Endothelial cell of umbilical vein (primary cell): ENCODE measurements around the gene TNFAIP6. TPM values are rescaled to one million over a fixed set of nuclear protein-coding genes. Genes with fewer than 3 reads are reported as not detected.
A peak's percentile ranks its signal among the peaks of the same experiment; 100 is the strongest.

ENCODE experiments used
- BruUV-seq: library from RNA; stranded (reverse); fragments of 400-500 nt; replicated peaks from 2 replicates; lab custom pipeline; 2021; lab: Mats Ljungman, UMichigan
- CTCF ChIA-PET: fragments of 300-600, 350-600 bp; sonication (Branson Sonifier 250); formaldehyde crosslinking; loops from one replicate; lab custom pipeline; 2021; ENCODE audit warnings: antibody characterized with exemption, inconsistent platforms; lab: Charles Lee
- POLR2A ChIA-PET: fragments of 300-600, 350-600 bp; sonication (Branson Sonifier 250); formaldehyde crosslinking; loops from one replicate; lab custom pipeline; 2021; ENCODE audit warnings: antibody characterized with exemption, inconsistent platforms; lab: Charles Lee
- DNase-seq: peaks from one replicate; pipeline ENCODE4 v3.0.0-alpha.2; 2011; ENCODE audit warnings: low read depth, low spot score
- FAIRE-seq: peaks from 2 replicates; lab custom pipeline; 2011; peaks lifted over from hg19 to GRCh38; lab: Jason Lieb, UNC
- H2AFZ ChIP-seq: 2 replicates; pipeline ENCODE4 v1.6.0; 2012; ENCODE audit warnings: low read depth, low read length, control low read depth, inconsistent platforms
- H3K27ac ChIP-seq: 2 replicates; pipeline ENCODE4 v1.5.1; 2011; ENCODE audit warnings: low read depth, mild to moderate bottlenecking, control low read depth, low read length, moderate library complexity; ENCODE audit not compliant: insufficient read depth
- H3K27me3 ChIP-seq, 2 experiments: 2 replicates each; pipeline versions ENCODE4 v1.6.0 to v1.6.1; 2011; ENCODE audit warnings: low read length in 2 of 2, mixed read lengths in 1 of 2; ENCODE audit not compliant: control insufficient read depth in 2 of 2, insufficient read depth in 2 of 2
- H3K36me3 ChIP-seq, 2 experiments: 2 replicates in 1 of 2; 3 replicates in 1 of 2; pipeline ENCODE4 v1.5.1; 2011; ENCODE audit warnings: low read length in 2 of 2, mild to moderate bottlenecking in 1 of 2, moderate library complexity in 1 of 2; ENCODE audit not compliant: control insufficient read depth in 2 of 2, insufficient read depth in 2 of 2; ENCODE audit errors: extremely low read depth in 1 of 2
- H3K4me1 ChIP-seq: 3 replicates; pipeline ENCODE4 v1.5.1; 2011; ENCODE audit warnings: mild to moderate bottlenecking, low read length; ENCODE audit not compliant: control insufficient read depth, insufficient read depth; ENCODE audit errors: extremely low read depth
- H3K4me2 ChIP-seq: 2 replicates; pipeline ENCODE4 v1.6.1; 2011; ENCODE audit warnings: low read length, control low read depth, mixed read lengths; ENCODE audit not compliant: insufficient read depth
- H3K4me3 ChIP-seq, 3 experiments: fragments of 200-600 bp in 1 of 3; sonication (generic), shearing (Covaris generic) in 1 of 3; replicated peaks in 1 of 3; 2 replicates each; pipeline ENCODE4 v1.5.1; 2011 to 2016; ENCODE audit warnings: control low read depth in 3 of 3, low read length in 3 of 3, mild to moderate bottlenecking in 2 of 3, inconsistent platforms in 1 of 3, low read depth in 1 of 3, moderate library complexity in 1 of 3; ENCODE audit not compliant: insufficient read depth in 1 of 3
- H3K79me2 ChIP-seq: 2 replicates; pipeline ENCODE4 v1.6.0; 2012; ENCODE audit warnings: low read length, inconsistent platforms; ENCODE audit not compliant: control insufficient read depth, insufficient read depth
- H3K9ac ChIP-seq: replicated peaks from 2 replicates; pipeline ENCODE3; 2011; ENCODE audit warnings: low read length, control low read depth; ENCODE audit not compliant: insufficient read depth; ENCODE audit errors: extremely low read depth
- H3K9me1 ChIP-seq: replicated peaks from 3 replicates; pipeline ENCODE4 v1.6.0; 2011; ENCODE audit warnings: mild to moderate bottlenecking, low read length; ENCODE audit not compliant: control insufficient read depth, insufficient read depth; ENCODE audit errors: extremely low read depth
- H3K9me3 ChIP-seq: replicated peaks from 2 replicates; pipeline ENCODE4 v1.5.1; 2012; ENCODE audit warnings: low read length, inconsistent platforms; ENCODE audit not compliant: control insufficient read depth, insufficient read depth
- H4K20me1 ChIP-seq: replicated peaks from 2 replicates; pipeline ENCODE3; 2011; ENCODE audit warnings: mild to moderate bottlenecking, low read length; ENCODE audit not compliant: control insufficient read depth, insufficient read depth; ENCODE audit errors: extremely low read depth
- CTCF ChIP-seq, 2 donors: IDR thresholded peaks; 1 replicate in 1 of 2; 2 replicates in 1 of 2; pipeline ENCODE4 v1.5.1; 2011; ENCODE audit warnings: low read length in 2 of 2, mild to moderate bottlenecking in 2 of 2, moderate library complexity in 2 of 2, control low read depth in 1 of 2, inconsistent platforms in 1 of 2, low read depth in 1 of 2; ENCODE audit not compliant: insufficient read depth in 1 of 2; ENCODE audit errors: extremely low read depth in 1 of 2
- EZH2 ChIP-seq: IDR thresholded peaks from 2 replicates; pipeline ENCODE4 v1.6.1; 2012; ENCODE audit warnings: borderline replicate concordance, low read depth, mild to moderate bottlenecking, moderate library complexity, low read length, inconsistent platforms; ENCODE audit not compliant: severe bottlenecking
- FOS ChIP-seq: IDR thresholded peaks from 2 replicates; pipeline ENCODE4 v1.6.1; 2011; ENCODE audit warnings: mild to moderate bottlenecking, low read length, moderate library complexity, borderline replicate concordance; ENCODE audit not compliant: insufficient read depth
- GATA2 ChIP-seq: IDR thresholded peaks from 2 replicates; pipeline ENCODE4 v1.7.0; 2011; ENCODE audit warnings: low read depth, mild to moderate bottlenecking, moderate library complexity, mixed read lengths, low read length; ENCODE audit not compliant: insufficient read length, insufficient read depth
- JUN ChIP-seq: IDR thresholded peaks from 2 replicates; pipeline ENCODE4 v1.6.1; 2011; ENCODE audit warnings: borderline replicate concordance, low read depth; ENCODE audit not compliant: insufficient read length, insufficient read depth
- MAX ChIP-seq: IDR thresholded peaks from 2 replicates; pipeline ENCODE4 v1.6.1; 2011; ENCODE audit not compliant: insufficient read depth, insufficient read length
- MYC ChIP-seq: IDR thresholded peaks from one replicate; pipeline ENCODE4 v1.6.1; 2011; ENCODE audit warnings: mild to moderate bottlenecking, low read depth, low read length
- POLR2A ChIP-seq: IDR thresholded peaks from 2 replicates; pipeline ENCODE4 v1.6.1; 2012; ENCODE audit warnings: low read depth, mild to moderate bottlenecking, control low read depth, low read length
- POLR2AphosphoS5 ChIP-seq: IDR thresholded peaks from 2 replicates; pipeline ENCODE4 v1.6.1; 2012; ENCODE audit warnings: low read depth, mild to moderate bottlenecking, control low read depth, low read length, moderate library complexity; ENCODE audit not compliant: insufficient read depth
- dilution Hi-C: fragments of 300-500 bp; cut with MboI; formaldehyde crosslinking; loops from one replicate; pipeline ENCODE4 v1.15.0; 2019; ENCODE audit warnings: low sequenced_read_pairs; ENCODE audit not compliant: extremely low pct_ligation_motif_present
- intact Hi-C: fragments of 100-400 bp; cut with micrococcal nuclease; formaldehyde crosslinking; loops from one replicate; pipeline ENCODE4 v1.10.0; 2022
- polyA plus RNA-seq, 4 experiments: library from polyadenylated mRNA; depleted of rRNA in 3 of 4; stranded (reverse) in 3 of 4; unstranded in 1 of 4; fragments of >200 nt; gene quantifications; 2 replicates each; pipeline versions ENCODE4 v1.2.1 to v1.2.3, GENCODE V29; 2011 to 2012; ENCODE audit warnings: missing spikeins in 1 of 4
- total RNA-seq: library from RNA; stranded (reverse); gene quantifications from 2 replicates; pipeline ENCODE4 v1.2.3, GENCODE V29; 2021

Gene TNFAIP6
- total and polyA plus RNA-seq, 2 donors (not counting 3 experiments of a cell fraction or from before 2014, with no cell fraction given): not detected

- peak overlapping the region; percentile 60 for H3K27ac ChIP-seq
- peak overlapping the region; percentile 97 for H3K9ac ChIP-seq
- H3K4me1 ChIP-seq: peaks cover 7% of the 10 kb centered on the region
- no peak for TF ChIP-seq GATA2
- TF ChIP-seq MYC: no peak
- TF ChIP-seq POLR2A: no peak
- no peak for TF ChIP-seq CTCF (IDR thresholded peaks at IDR 0.05; ENCODE audit: extremely low read depth in 1 of 2, insufficient read depth in 1 of 2, low read depth in 1 of 2, low read length in 2 of 2)
- no peak for TF ChIP-seq EZH2
- TF ChIP-seq JUN: no peak
- TF ChIP-seq MAX: no peak
- no peak for TF ChIP-seq FOS
- TF ChIP-seq POLR2AphosphoS5: no peak
- peak overlapping the region; percentile 82 for H2AFZ ChIP-seq
- H4K20me1 ChIP-seq: no peaks in the 10 kb centered on the region
- H3K4me3 ChIP-seq: peak overlapping the region; percentile 89 to 100 (median 97)
- no peaks in the 10 kb centered on the region for H3K27me3 ChIP-seq
- ChIA-PET POLR2A (no interaction called here), CTCF (interaction anchor here (0.6 to 1.4 kb wide), 16 partner anchors 8 to 1210 kb away, joined by 3 to 14 read pairs (median 4); partner anchors contain the start of genes NMI and RBM43)
- H3K4me2 ChIP-seq: peak overlapping the region; percentile 93
- intact Hi-C loops: no loop called here
- no peaks in the 10 kb centered on the region for H3K9me3 ChIP-seq
- DNase-seq (no peak), FAIRE-seq (no peak)
- no peaks in the 10 kb centered on the region for H3K9me1 ChIP-seq
- no TSS peak for BruUV-seq
- H3K36me3 ChIP-seq: peaks cover 2 to 12% of the 10 kb centered on the region in 2 experiments
- peaks cover 40% of the 10 kb centered on the region for H3K79me2 ChIP-seq
- dilution Hi-C loops: no loop called here
Measured at GRCh38 chr2:151410485-151410834, 53.1 kb downstream of the TNFAIP6 start.
